ENCODE data around the gene PDE8A.

DNA sequence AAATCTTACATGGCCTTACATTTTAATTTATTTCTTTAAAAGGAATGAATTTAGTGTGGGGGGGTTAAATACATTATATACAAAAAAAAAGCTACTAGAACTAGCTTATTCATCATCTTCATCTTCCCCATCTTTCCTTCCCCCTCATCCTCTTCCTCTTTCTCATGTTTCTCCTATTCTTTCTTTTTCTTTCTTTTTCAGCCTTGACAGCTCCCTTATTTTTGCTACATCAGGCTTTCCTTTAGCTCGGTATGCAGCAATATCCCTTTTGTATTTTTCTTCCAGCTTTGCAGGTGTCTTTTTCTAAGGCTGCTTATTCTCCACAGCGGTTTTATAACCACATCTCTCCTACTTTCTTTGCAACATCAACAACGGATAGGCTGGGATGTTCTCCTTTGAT, 41.3 kb upstream of the PDE8A start:
- TF ChIP-seq, protein P1, sequence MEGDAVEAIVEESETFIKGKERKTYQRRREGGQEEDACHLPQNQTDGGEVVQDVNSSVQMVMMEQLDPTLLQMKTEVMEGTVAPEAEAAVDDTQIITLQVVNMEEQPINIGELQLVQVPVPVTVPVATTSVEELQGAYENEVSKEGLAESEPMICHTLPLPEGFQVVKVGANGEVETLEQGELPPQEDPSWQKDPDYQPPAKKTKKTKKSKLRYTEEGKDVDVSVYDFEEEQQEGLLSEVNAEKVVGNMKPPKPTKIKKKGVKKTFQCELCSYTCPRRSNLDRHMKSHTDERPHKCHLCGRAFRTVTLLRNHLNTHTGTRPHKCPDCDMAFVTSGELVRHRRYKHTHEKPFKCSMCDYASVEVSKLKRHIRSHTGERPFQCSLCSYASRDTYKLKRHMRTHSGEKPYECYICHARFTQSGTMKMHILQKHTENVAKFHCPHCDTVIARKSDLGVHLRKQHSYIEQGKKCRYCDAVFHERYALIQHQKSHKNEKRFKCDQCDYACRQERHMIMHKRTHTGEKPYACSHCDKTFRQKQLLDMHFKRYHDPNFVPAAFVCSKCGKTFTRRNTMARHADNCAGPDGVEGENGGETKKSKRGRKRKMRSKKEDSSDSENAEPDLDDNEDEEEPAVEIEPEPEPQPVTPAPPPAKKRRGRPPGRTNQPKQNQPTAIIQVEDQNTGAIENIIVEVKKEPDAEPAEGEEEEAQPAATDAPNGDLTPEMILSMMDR (IDR thresholded peaks at IDR 0.05) = no peak
- TF ChIP-seq POLR2A (IDR thresholded peaks at IDR 0.05) (no peak), POLR2AphosphoS5 (IDR thresholded peaks at IDR 0.05) (no peak), EP300 (IDR thresholded peaks at IDR 0.05) (no peak)
